Body of pancreas (tissue), 4 donors: ENCODE measurements around the gene PDE9A. TPM values are rescaled to one million over a fixed set of nuclear protein-coding genes. Genes with fewer than 3 reads are reported as not detected.

ENCODE experiments used
- ATAC-seq: fragments of 150-250 bp; one replicate; pipeline ENCODE4 v1.9.1; 2016
- DNase-seq, 4 donors: peaks; one replicate each; pipeline ENCODE4 v3.0.0-alpha.2; 2019
- H3K27ac ChIP-seq, 4 donors: fragments of 200-600 bp; sonication (generic); 1 replicate in 3 of 4; 2 replicates in 1 of 4; pipeline versions ENCODE4 v1.5.1 to v1.6.1; 2016 to 2019; ENCODE audit warnings: mild to moderate bottlenecking in 1 of 4, mixed read lengths in 1 of 4, moderate library complexity in 1 of 4
- H3K27me3 ChIP-seq, 2 donors: fragments of 200-600 bp; sonication (generic); one replicate each; pipeline ENCODE4 v1.6.0; 2016; ENCODE audit warnings: mild to moderate bottlenecking in 1 of 2
- H3K36me3 ChIP-seq, 2 donors: fragments of 200-600 bp; sonication (generic); replicated peaks in 1 of 2; 2 replicates each; pipeline ENCODE4 v1.5.1; 2016; ENCODE audit warnings: low read depth in 2 of 2; ENCODE audit not compliant: insufficient read depth in 1 of 2
- H3K4me1 ChIP-seq: fragments of 200-600 bp; sonication (generic); one replicate; pipeline ENCODE4 v1.6.0; 2016
- H3K4me3 ChIP-seq, 2 donors: fragments of 200-600 bp; sonication (generic); 1 replicate in 1 of 2; 2 replicates in 1 of 2; pipeline ENCODE4 v1.5.1; 2016 to 2019
- H3K9me3 ChIP-seq, 3 donors: fragments of 200-600 bp; sonication (generic); 1 replicate in 2 of 3; 2 replicates in 1 of 3; pipeline ENCODE4 v1.5.1; 2016
- POLR2A ChIP-seq, 3 donors: fragments of 450-650 bp; IDR thresholded peaks; one replicate each; pipeline ENCODE4 v1.6.1; 2016; ENCODE audit warnings: antibody characterized with exemption in 3 of 3, mild to moderate bottlenecking in 2 of 3
- WGBS, 2 donors: methylation state at CpG; one replicate each; pipeline ENCODE4 v1.1.5; 2017; 5-methylcytosine and 5-hydroxymethylcytosine counted together
- intact Hi-C: fragments of 100-400 bp; cut with DNase I; formaldehyde crosslinking; loops from one replicate; pipeline ENCODE4 v1.15.1; 2023
- total RNA-seq, 2 donors: library from RNA; depleted of rRNA; stranded (reverse); fragments of >200 nt; gene quantifications; one replicate each; pipeline ENCODE4 v1.1.0, GENCODE V29; 2016
- TF ChIP-seq, protein P1 (sequence below), 7 experiments: fragments of 450-650 bp in 4 of 7; fragments of 200-600 bp in 3 of 7; sonication (generic) in 3 of 7; IDR thresholded peaks; one replicate each; pipeline ENCODE4 v1.5.1; 2016 to 2019; ENCODE audit warnings: antibody characterized with exemption in 7 of 7

The PDE9A gene
- total RNA-seq, 2 donors from 2014 or later = 5.2 to 7.9 TPM

GRCh38 chr21:42702720-42703119 lies 49.3 kb downstream of the PDE9A start:
- H3K9me3 ChIP-seq = peaks cover 0 to 7% (median 0%) of the 10 kb centered on the region in 3 donors
- no peak for ATAC-seq
- TF ChIP-seq, protein P1, sequence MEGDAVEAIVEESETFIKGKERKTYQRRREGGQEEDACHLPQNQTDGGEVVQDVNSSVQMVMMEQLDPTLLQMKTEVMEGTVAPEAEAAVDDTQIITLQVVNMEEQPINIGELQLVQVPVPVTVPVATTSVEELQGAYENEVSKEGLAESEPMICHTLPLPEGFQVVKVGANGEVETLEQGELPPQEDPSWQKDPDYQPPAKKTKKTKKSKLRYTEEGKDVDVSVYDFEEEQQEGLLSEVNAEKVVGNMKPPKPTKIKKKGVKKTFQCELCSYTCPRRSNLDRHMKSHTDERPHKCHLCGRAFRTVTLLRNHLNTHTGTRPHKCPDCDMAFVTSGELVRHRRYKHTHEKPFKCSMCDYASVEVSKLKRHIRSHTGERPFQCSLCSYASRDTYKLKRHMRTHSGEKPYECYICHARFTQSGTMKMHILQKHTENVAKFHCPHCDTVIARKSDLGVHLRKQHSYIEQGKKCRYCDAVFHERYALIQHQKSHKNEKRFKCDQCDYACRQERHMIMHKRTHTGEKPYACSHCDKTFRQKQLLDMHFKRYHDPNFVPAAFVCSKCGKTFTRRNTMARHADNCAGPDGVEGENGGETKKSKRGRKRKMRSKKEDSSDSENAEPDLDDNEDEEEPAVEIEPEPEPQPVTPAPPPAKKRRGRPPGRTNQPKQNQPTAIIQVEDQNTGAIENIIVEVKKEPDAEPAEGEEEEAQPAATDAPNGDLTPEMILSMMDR (IDR thresholded peaks at IDR 0.05) = no peak
- no peak for TF ChIP-seq POLR2A (IDR thresholded peaks at IDR 0.05)
- H3K4me1 ChIP-seq = no peaks in the 10 kb centered on the region
- no peak for DNase-seq
- intact Hi-C loops = no loop called here
- H3K27me3 ChIP-seq = no peaks in the 10 kb centered on the region
- WGBS, 2 donors = 86 to 90% methylated on average over 9 of the region's 9 CpGs
- H3K4me3 ChIP-seq = no peak overlapping the region
- no peak overlapping the region for H3K27ac ChIP-seq
- H3K36me3 ChIP-seq = no peaks in the 10 kb centered on the region

- DNase-seq (no peak), ATAC-seq (no peak)
- H3K4me1 ChIP-seq = no peaks in the 10 kb centered on the region
- peaks cover 0 to 7% (median 0%) of the 10 kb centered on the region in 3 donors for H3K9me3 ChIP-seq
- WGBS, 2 donors = 89 to 90% methylated on average over 23 to 24 of the region's 24 CpGs
- intact Hi-C loops = no loop called here
- H3K4me3 ChIP-seq = no peak overlapping the region
- no peaks in the 10 kb centered on the region for H3K27me3 ChIP-seq
- H3K36me3 ChIP-seq = no peaks in the 10 kb centered on the region
- no peak overlapping the region for H3K27ac ChIP-seq
- TF ChIP-seq POLR2A (IDR thresholded peaks at IDR 0.05) = no peak
- TF ChIP-seq, protein P1 (IDR thresholded peaks at IDR 0.05) = no peak
Measured at GRCh38 chr21:42703136-42703908, 49.9 kb downstream of the PDE9A start.

- DNase-seq (no peak), ATAC-seq (no peak)
- Histone ChIP-seq H3K27me3 (no peaks in the 10 kb centered on the region), H3K4me3 (no peak overlapping the region), H3K36me3 (no peaks in the 10 kb centered on the region), H3K9me3 (peaks cover 0 to 7% (median 0%) of the 10 kb centered on the region in 3 donors), H3K27ac (no peak overlapping the region), H3K4me1 (no peaks in the 10 kb centered on the region)
- TF ChIP-seq POLR2A (IDR thresholded peaks at IDR 0.05) = no peak
- TF ChIP-seq, protein P1 (IDR thresholded peaks at IDR 0.05) = no peak
- intact Hi-C loops = no loop called here
- 74 to 89% methylated on average over 8 to 18 of the region's 18 CpGs for WGBS, 2 donors
Measured at GRCh38 chr21:42703965-42704364, 50.5 kb downstream of the PDE9A start.

GRCh38 chr21:42704861-42705260 lies 51.4 kb downstream of the PDE9A start:
- 75% methylated on average over 10 of the region's 10 CpGs for WGBS, 2 donors
- DNase-seq = no peak
- Histone ChIP-seq H3K9me3 (peaks cover 0 to 7% (median 0%) of the 10 kb centered on the region in 3 donors), H3K36me3 (no peaks in the 10 kb centered on the region), H3K4me3 (no peak overlapping the region), H3K4me1 (no peaks in the 10 kb centered on the region), H3K27me3 (no peaks in the 10 kb centered on the region), H3K27ac (no peak overlapping the region)
- no peak for TF ChIP-seq POLR2A (IDR thresholded peaks at IDR 0.05)
- TF ChIP-seq, protein P1 (IDR thresholded peaks at IDR 0.05) = no peak
- intact Hi-C loops = no loop called here
- ATAC-seq = no peak

DNA sequence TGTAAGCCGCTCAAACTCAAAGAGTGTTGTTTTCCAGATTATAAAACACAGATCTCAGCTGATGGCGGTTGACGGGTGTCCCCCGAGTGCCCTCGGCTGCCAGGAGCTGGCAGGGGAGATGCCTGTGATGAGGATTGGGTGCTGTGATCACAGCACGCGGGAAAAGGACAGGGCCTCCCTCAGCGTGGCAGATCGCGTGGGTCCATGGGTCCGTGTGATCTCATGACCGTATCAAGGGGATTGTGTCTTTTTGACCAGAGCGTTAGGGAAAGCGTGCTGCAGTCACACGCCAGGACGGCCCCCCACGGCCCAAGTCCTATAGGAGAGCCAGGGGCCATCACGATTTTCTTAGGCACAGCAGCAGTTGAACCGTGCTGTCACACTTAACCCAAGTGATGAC lies 51.9 kb downstream of the PDE9A start:
- Histone ChIP-seq H3K36me3 (no peaks in the 10 kb centered on the region), H3K4me1 (no peaks in the 10 kb centered on the region), H3K27ac (no peak overlapping the region), H3K9me3 (peaks cover 0 to 7% (median 0%) of the 10 kb centered on the region in 3 donors), H3K4me3 (no peak overlapping the region), H3K27me3 (no peaks in the 10 kb centered on the region)
- ATAC-seq (no peak), DNase-seq (no peak)
- intact Hi-C loops = no loop called here
- WGBS, 2 donors = 80 to 88% methylated on average over 18 to 19 of the region's 19 CpGs
- TF ChIP-seq, protein P1 (IDR thresholded peaks at IDR 0.05) = no peak
- no peak for TF ChIP-seq POLR2A (IDR thresholded peaks at IDR 0.05)
